PFSK-1 (cell line): ENCODE data around the gene PRSS38.

Source experiments
- FOXP2 ChIP-seq: optimal IDR thresholded peaks from 2 replicates; pipeline ENCODE3; 2011; ENCODE audit warnings: borderline replicate concordance, control low read depth, inconsistent platforms; ENCODE audit not compliant: insufficient read depth; ENCODE audit errors: extremely low read length, extremely low read depth
- POLR2AphosphoS5 ChIP-seq: IDR thresholded peaks from 2 replicates; pipeline ENCODE4 v1.6.1; 2012; ENCODE audit warnings: low read depth, mild to moderate bottlenecking, control low read depth, low read length, moderate library complexity
- SIN3A ChIP-seq: IDR thresholded peaks from 2 replicates; pipeline ENCODE4 v1.6.1; 2012; ENCODE audit warnings: mild to moderate bottlenecking, low read length, moderate library complexity, borderline replicate concordance; ENCODE audit not compliant: insufficient read depth
- TAF1 ChIP-seq: IDR thresholded peaks from 2 replicates; pipeline ENCODE4 v1.6.1; 2012; ENCODE audit warnings: low read length, control low read depth, borderline replicate concordance; ENCODE audit not compliant: insufficient read depth
- TF ChIP-seq, protein P1 (sequence below), 2 experiments: IDR thresholded peaks; 2 replicates each; pipeline versions ENCODE4 v1.6.1 to v1.8.0; 2011 to 2012; ENCODE audit warnings: low read depth in 2 of 2, low read length in 2 of 2, control low read depth in 1 of 2, inconsistent platforms in 1 of 2, mild to moderate bottlenecking in 1 of 2, moderate library complexity in 1 of 2; ENCODE audit not compliant: insufficient read depth in 1 of 2

PRSS38 gene

GRCh38 chr1:227771326-227771725, 44.1 kb upstream of the PRSS38 start:
- TF ChIP-seq, protein P1, sequence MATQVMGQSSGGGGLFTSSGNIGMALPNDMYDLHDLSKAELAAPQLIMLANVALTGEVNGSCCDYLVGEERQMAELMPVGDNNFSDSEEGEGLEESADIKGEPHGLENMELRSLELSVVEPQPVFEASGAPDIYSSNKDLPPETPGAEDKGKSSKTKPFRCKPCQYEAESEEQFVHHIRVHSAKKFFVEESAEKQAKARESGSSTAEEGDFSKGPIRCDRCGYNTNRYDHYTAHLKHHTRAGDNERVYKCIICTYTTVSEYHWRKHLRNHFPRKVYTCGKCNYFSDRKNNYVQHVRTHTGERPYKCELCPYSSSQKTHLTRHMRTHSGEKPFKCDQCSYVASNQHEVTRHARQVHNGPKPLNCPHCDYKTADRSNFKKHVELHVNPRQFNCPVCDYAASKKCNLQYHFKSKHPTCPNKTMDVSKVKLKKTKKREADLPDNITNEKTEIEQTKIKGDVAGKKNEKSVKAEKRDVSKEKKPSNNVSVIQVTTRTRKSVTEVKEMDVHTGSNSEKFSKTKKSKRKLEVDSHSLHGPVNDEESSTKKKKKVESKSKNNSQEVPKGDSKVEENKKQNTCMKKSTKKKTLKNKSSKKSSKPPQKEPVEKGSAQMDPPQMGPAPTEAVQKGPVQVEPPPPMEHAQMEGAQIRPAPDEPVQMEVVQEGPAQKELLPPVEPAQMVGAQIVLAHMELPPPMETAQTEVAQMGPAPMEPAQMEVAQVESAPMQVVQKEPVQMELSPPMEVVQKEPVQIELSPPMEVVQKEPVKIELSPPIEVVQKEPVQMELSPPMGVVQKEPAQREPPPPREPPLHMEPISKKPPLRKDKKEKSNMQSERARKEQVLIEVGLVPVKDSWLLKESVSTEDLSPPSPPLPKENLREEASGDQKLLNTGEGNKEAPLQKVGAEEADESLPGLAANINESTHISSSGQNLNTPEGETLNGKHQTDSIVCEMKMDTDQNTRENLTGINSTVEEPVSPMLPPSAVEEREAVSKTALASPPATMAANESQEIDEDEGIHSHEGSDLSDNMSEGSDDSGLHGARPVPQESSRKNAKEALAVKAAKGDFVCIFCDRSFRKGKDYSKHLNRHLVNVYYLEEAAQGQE (IDR thresholded peaks at IDR 0.05; ENCODE audit: insufficient read depth in 1 of 2, low read depth in 2 of 2, low read length in 2 of 2), result no peak
- TF ChIP-seq TAF1 (no peak), POLR2AphosphoS5 (no peak), FOXP2 (no peak), SIN3A (no peak)

DNA sequence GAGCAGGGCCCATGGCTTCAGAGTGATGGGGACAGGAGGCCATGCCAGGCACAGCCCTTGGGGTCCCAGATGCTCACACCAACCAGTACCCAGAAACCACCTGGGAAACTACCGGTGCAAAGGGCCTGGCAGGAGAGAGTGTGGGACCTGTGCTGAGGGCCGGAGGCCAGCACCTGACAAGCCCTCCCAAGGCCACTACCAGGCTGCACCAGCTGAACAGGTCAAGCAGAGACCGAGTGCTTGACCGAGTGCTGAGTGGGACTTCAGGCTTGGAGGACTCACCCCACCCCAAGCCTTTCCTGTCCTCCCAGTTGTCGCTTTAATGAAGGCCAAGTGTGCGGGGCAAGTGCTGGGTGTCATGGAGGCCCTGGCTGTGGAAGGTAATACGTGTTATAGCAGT, 43.7 kb upstream of the PRSS38 start:
- no peak for TF ChIP-seq TAF1
- TF ChIP-seq, protein P1 (IDR thresholded peaks at IDR 0.05; ENCODE audit: insufficient read depth in 1 of 2, low read depth in 2 of 2, low read length in 2 of 2), result no peak
- TF ChIP-seq POLR2AphosphoS5, result no peak
- no peak for TF ChIP-seq FOXP2
- TF ChIP-seq SIN3A, result no peak

DNA sequence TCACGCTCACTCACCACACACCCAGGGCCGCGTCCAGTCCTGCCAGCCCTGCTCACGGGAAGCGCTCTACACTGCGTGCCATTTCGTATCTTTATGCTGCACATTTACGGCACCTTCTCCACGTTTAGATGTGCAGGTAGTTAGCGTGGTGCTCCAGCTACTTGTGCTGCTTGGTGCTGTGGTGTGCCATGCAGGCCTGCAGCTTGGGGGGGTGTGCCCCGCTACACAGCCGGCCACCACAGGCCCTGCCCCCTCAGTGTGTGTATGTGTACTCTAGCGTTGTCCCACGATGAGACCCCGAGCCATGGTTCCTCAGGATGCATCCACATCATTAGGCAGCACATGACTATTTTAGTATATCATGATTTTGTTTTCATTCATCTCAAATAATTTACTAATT, 41.9 kb upstream of the PRSS38 start:
- TF ChIP-seq TAF1 (no peak), SIN3A (no peak), POLR2AphosphoS5 (no peak), FOXP2 (no peak)
- TF ChIP-seq, protein P1 (IDR thresholded peaks at IDR 0.05; ENCODE audit: insufficient read depth in 1 of 2, low read depth in 2 of 2, low read length in 2 of 2), result no peak

DNA sequence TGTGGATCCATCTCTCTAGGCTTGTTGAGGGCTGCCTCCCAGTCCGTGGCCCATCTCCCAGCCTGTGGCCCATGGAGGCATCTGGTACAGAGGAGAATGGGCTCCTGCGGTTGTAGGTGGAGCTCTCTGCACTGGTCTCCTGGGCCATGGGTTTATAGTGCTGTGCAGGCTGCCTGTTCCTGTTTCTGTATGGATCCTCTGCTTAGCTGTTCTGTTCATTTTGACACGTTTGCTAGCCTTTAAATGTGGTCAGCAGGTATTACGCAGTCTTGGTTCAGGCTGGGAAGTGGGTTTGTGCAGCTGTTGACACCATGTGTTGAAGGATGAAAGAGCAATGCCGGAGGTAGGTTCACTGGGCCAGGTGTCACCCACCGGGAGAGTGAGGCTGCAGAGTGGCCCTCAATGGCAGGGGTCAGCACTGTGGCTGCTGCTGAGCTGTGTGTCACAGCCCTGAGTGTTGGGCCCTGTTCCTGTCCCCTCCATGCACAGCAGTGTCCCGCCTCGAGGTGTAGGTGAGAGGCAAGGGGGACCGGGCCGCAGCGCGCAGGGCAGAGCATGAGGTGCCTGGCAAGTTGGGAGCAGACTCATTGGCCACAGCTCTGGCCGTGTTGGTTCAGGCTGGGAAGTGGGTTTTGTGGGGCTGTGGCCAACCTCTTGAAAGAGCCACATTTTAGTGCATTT, 41.3 kb upstream of the PRSS38 start:
- TF ChIP-seq POLR2AphosphoS5 (no peak), SIN3A (no peak), FOXP2 (no peak), TAF1 (no peak)
- TF ChIP-seq, protein P1 (IDR thresholded peaks at IDR 0.05; ENCODE audit: insufficient read depth in 1 of 2, low read depth in 2 of 2, low read length in 2 of 2), result no peak
